EL (cell line): Measurements from ENCODE around the gene C1QTNF1.
"Not testable (repeated sequence)": the region's sequence is repeated elsewhere in the genome, so short reads cannot be mapped to it uniquely, and the experiment has no call there.

Experiments used
- DNase-seq: peaks from one replicate; pipeline ENCODE4 v3.0.0-alpha.2; 2016

The C1QTNF1 gene

DNA sequence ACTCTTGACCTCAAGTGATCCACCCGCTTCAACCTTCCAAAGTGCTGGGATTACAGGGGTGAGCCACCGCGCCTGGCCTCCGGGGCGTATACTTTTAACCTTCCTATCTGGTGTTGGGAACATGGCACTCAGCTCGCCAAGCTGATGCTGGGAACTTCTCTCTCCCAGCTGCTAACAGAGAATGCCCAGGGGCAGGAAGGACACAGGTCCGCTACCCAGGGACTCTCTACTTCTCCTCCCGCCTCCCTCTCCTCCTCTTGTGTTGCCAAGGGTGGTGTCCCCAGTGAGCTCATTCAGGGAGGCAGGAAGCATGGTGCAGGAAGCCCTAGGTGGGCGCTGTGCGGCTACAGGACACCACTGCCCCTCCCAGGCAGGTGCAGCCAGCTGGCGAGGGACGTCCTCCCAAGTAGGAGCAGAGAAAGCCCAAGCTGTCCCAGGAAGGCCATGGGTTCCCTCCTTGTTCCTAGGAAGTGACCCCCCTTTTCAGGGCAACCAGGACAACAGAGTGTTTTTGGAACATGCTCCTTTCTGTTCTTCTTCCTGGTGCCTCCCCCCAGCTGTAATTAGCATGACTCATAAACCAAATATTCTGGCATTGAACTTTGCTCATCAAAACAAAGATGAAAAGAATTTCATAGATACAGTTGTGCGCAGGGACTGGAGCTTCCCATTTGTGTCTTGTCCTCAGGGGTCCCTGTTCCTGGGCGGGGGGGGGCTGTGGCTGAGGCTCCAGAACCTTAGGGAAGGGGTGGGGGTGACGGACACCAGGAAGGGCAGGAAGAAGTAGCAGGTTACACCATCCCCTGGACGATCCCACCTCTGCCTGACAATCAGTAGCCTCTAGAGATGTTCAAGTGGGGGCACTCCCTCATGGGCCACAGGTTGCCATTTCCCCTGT, 2.7 kb downstream of the C1QTNF1 start:
- DNase-seq = peak; percentile 89

GRCh38 chr17:79027274-79027924, 3.4 kb downstream of the C1QTNF1 start:
- DNase-seq = peak; percentile 43

GRCh38 chr17:79027925-79028491, 4.0 kb downstream of the C1QTNF1 start:
- DNase-seq = peak; percentile 71

- DNase-seq = no peak
Measured at GRCh38 chr17:79028496-79029326, 4.7 kb downstream of the C1QTNF1 start.

DNA sequence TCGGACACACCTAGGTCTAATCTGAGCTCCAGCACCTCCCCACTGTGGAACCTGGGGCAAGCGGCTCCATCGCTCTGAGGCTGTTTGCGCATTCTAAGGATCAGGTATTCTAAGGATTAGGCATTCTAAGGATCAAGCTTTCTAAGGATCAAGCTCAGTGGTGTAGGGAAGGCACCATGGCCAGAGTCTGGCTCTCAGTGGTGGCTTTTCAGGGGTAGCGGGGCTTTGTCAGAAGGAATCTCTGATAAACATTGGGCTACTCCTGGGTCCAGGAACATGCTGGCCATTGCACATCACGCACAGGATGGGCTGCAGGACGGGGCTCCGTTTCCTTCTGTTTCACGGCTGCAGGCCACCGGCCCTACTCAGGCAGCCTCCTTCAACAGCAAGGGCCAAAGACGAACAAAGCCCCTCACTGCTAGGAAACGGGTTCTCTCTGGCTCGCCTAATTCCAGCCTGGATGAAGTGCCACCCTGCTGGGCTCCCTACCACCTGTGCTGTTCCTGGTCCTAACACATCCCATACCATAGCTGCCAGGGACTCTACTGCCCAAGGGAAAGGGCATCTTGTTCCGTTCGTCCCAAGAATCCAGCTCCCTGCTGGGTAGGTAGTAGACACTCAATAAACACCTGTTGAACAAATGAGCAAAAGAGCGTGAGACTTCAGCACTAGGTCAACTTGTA, 5.5 kb downstream of the C1QTNF1 start:
- no peak for DNase-seq

DNA sequence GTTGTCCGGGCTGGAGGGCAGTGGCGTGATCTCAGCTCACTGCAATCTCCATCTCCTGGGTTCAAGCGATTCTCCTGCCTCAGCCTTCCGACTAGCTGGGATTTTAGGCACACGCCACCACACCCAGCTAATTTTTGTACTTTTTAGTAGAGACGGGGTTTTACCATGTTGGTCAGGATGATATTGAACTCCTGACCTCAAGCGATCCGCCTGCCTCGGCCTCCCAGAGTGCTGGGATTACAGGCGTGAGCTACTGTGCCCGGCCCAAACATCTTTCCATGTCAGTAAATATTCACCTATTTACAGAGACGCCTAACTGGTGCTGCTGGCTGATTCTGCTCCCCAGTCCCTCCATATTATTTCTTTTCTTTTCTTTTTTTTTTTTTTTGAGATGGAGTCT, 6.7 kb downstream of the C1QTNF1 start:
- DNase-seq = not testable (repeated sequence)

DNA sequence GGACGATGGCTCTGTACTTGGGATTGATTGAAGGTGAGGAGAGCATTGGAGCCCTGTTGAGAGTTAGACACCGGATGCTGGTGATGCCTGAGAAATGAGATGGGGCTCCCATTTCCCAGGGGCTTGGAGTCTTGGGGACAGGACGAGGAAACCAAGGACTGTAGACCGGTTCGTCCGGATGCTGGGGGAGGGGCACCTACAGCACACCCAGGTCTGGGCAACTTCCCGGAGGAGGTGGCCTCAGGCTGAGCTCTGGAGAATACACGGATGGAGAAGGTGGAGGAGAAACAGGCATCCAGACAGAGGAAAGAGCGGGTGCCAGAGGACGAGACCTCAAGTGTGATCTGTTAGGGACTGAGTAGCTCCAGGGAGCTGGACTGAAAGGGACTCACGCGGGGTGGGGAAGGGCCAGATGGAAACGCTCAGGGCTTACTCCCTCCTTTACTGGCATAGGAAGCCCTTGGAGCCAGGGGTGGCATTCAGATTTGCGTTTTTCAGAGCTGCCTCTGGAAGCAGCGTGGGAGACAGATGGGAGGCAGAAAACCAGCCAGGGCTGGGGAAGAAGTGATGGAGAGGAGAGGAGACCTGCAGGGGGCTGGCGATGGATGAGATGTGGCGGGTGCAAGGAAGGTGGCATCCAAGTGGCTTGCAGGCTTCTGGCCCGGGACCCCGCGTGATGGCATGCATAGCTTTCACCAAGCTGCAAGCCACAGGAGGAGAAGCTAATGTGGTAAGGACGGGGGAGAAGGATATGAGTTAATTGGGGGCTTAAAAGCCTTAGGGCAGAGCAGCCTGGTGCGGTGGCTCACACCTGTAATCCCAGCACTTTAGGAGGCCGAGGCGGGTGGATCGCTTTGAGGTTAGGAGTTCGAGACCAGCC, 8.3 kb downstream of the C1QTNF1 start:
- DNase-seq = no peak

GRCh38 chr17:79033046-79033616, 9.2 kb downstream of the C1QTNF1 start:
- DNase-seq = no peak

DNA sequence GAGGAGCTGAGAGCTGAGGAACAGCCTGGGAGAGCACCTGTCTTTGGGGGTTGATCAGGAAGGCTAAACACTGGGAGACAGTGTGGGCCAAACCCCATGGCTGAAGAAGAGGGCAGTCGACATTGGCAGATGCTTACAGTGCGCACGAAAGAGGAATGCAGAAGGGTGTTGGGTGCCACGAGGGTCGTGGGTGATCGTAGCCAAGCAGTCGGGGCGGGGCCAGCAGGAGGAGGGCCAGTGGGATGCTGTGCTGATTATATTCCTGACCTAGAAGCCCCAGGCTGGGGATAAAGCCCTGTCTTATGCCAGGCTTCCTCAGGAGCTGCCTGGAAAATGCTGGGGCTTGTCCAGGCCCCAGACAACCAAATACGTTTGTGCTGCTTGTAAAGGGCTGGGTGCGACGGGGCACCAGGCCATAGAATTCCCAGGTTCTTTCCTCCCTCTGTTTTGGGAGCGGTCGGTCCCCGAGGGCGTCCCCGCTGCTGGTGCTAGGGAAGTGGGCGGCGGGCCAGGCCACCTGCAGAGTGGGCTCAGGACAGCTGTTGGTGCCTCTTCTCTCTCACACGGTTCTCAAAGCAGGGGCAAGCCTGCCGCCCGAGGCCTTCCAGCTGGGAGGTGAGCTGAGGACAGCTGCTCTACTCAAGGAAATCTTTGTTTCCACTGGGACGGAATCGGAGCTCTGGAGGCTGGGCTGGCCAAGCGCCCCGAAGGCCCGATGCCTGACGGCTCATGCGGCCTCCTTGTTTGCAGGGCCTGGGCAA, 10.0 kb downstream of the C1QTNF1 start:
- DNase-seq = no peak

- no peak for DNase-seq
Measured at GRCh38 chr17:79034931-79035485, 11.0 kb downstream of the C1QTNF1 start.

GRCh38 chr17:79035686-79036085, 11.7 kb downstream of the C1QTNF1 start:
- no peak for DNase-seq

DNA sequence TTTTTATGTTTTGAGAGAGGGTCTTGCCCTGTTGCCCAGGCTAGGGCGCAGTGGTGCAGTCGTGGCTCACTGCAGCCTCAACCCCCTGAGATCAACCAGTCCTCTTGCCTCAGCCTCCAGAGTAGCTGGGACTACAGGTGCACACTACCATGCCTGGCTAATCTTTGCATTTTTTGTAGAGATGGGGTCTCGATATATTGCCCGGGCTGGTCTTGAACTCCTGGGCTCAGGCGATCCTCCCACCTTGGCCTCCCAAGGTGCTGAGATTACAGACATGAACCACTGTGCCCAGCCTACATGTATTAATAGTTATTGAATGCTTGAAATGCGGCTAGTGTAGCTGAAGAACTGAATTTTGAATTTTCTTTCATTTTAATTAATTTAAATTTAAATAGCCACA, 12.2 kb downstream of the C1QTNF1 start:
- no peak for DNase-seq

DNA sequence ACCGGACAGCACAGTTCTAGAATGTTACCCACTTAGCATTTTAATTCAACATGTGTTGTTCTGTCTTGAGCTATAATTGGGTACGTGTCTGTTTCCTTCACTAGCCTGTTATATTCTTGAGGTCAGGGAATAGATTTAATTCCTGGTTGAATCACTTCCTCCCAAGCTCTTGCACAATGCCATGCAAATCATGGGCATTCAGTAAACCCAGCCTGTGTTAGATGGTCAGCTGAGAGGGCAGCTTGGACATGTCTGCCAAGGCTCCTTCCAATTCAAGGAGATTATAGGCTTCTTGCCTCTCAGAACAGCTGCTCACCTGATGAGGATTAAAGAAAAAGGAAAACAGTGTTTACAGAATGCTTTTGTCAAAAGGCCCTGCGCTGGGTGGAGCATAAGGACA, 12.6 kb downstream of the C1QTNF1 start:
- peak; percentile 91 for DNase-seq

DNA sequence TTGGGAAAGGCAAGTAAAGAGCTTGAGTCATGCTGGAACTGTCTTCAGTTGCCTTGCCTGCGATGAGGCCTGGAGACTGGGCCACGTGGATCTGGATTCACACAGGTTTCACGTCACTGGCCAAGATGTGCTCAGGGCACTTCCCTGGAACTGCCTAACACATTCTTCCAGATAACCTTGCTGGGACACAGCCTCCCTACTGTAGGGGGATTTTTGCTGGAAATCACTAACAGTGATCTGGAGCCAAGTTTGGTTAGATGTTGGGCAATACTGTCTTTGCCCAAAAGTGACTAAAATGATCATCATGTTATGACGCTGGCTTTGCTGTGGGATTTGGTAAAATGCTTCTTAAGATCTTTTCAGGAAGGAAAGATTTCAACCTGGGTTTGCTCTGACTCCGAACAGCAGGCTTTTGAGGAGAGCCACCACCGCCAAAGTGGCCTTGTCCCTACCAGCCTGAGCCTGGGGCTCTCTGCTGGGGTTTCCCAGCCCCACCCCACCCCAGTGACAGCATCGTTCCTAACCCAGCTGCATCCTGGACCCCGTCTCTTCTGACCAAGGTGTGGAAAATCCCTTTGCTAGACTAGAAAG, 14.7 kb downstream of the C1QTNF1 start:
- DNase-seq = peak; percentile 91

DNA sequence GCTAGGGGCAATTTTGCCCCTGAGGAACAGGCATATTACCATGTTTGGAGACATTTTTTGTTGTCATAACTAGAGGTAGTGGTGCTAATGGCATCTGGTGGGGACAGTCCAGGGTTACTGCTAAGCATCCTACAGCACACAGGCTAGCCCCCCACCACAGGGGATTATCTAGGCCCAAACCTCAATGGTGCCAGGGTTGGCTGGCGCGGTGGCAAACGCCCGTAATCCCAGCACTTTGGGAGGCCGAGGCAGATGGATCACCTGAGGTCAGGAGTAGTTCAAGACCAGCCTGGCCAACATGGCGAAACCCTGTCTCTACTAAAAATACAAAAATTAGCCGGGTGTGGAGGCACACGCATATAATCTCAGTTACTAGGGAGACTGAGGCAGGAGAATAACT, 15.2 kb downstream of the C1QTNF1 start:
- no peak for DNase-seq

GRCh38 chr17:79039886-79040285, 15.9 kb downstream of the C1QTNF1 start:
- DNase-seq = no peak

- no peak for DNase-seq
Measured at GRCh38 chr17:79041041-79041570, 17.1 kb downstream of the C1QTNF1 start.

DNA sequence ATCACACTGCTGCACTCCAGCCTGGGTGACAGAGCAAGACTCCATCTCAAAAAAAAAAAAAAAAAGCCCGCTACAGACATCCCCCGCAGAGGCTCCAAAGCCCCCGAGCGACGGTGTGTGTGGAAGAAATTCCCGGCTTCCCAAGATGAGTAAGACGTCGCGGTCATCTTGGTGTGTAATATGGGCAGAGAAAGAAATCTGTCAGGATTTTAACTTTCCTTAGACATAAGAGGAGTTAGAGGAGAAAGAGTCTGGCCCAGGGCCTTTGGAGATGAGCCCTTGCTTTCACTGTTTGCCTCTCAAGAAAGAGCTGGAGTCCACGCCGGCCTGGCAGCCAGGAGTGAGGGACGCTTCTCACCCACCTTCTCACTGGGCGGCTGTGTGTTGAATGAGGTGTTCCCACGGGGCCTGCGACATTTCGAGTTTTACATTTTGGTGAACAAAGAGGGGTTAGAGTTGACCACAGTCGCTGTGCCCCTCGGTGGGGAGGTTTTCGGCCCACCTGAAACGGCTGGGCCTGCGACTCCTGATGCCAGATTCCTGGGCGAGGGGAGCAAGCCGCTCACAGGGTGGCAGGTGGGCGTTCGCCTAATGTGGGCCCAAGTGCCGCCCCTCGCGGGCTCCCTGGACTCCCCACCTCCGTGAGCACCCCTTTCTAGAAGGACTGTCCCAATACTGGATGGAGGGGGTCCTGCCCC, 17.9 kb downstream of the C1QTNF1 start:
- DNase-seq = no peak
